ENCODE data around the gene DNPH1.

GRCh38 chr6:43231735-43232450, 2.6 kb upstream of the DNPH1 start:
- TF ChIP-seq YY1 (IDR thresholded peaks at IDR 0.05; ENCODE audit: low read depth): no peak
- no peak for TF ChIP-seq EP300 (IDR thresholded peaks at IDR 0.05; ENCODE audit: borderline replicate concordance)
- TF ChIP-seq CREB1 (IDR thresholded peaks at IDR 0.05; ENCODE audit: low read depth): no peak
- TF ChIP-seq TAF1 (IDR thresholded peaks at IDR 0.05; ENCODE audit: low read depth): no peak
- no peak for TF ChIP-seq REST (IDR thresholded peaks at IDR 0.05; ENCODE audit: low read depth)
- no peak for TF ChIP-seq EGR1 (IDR thresholded peaks at IDR 0.05)
- TF ChIP-seq TCF12 (IDR thresholded peaks at IDR 0.05; ENCODE audit: low read depth): no peak
- TF ChIP-seq FOXM1 (IDR thresholded peaks at IDR 0.05; ENCODE audit: borderline replicate concordance, low read depth): no peak
- no peak for TF ChIP-seq NFIC (IDR thresholded peaks at IDR 0.05)
- TF ChIP-seq CEBPB (IDR thresholded peaks at IDR 0.05): no peak
